ENCODE results near the gene TRIM66. TPM values are rescaled to one million over a fixed set of nuclear protein-coding genes. Genes with fewer than 3 reads are reported as not detected.

TRIM66 gene
- polyA plus RNA-seq, 3 donors from 2014 or later, result 0.48 to 0.97 (median 0.55) TPM

GRCh38 chr11:8707541-8708191 is 25.2 kb upstream of the TRIM66 start:
- DNase-seq, result no peak
- Mint-ChIP-seq H3K4me1 (no peaks in the 10 kb centered on the region), H3K36me3 (peaks cover 0 to 16% (median 0%) of the 10 kb centered on the region in 3 donors), H3K9me3 (no peaks in the 10 kb centered on the region), H3K4me3 (no peak overlapping the region), H3K27me3 (ENCODE audit: low read depth in 3 of 3) (peaks cover 0 to 5% (median 2%) of the 10 kb centered on the region in 3 donors), H3K27ac (no peak overlapping the region)

GRCh38 chr11:8706673-8707432 is 24.4 kb upstream of the TRIM66 start:
- Mint-ChIP-seq H3K36me3 (peaks cover 0 to 12% (median 0%) of the 10 kb centered on the region in 3 donors), H3K4me1 (no peaks in the 10 kb centered on the region), H3K27ac (no peak overlapping the region), H3K4me3 (no peak overlapping the region), H3K27me3 (ENCODE audit: low read depth in 3 of 3) (peaks cover 0 to 5% (median 5%) of the 10 kb centered on the region in 3 donors), H3K9me3 (no peaks in the 10 kb centered on the region)
- no peak for DNase-seq

GRCh38 chr11:8705146-8705545 is 22.7 kb upstream of the TRIM66 start:
- Mint-ChIP-seq H3K27ac (no peak overlapping the region), H3K36me3 (peaks cover 0 to 17% (median 0%) of the 10 kb centered on the region in 3 donors), H3K4me3 (no peak overlapping the region), H3K4me1 (no peaks in the 10 kb centered on the region), H3K9me3 (no peaks in the 10 kb centered on the region), H3K27me3 (ENCODE audit: low read depth in 3 of 3) (peaks cover 0 to 5% (median 4%) of the 10 kb centered on the region in 3 donors)
- DNase-seq, result no peak

GRCh38 chr11:8704136-8704535 is 21.7 kb upstream of the TRIM66 start:
- Mint-ChIP-seq H3K4me1 (no peaks in the 10 kb centered on the region), H3K27me3 (ENCODE audit: low read depth in 3 of 3) (peaks cover 0 to 5% (median 2%) of the 10 kb centered on the region in 3 donors), H3K36me3 (peaks cover 0 to 17% (median 0%) of the 10 kb centered on the region in 3 donors), H3K9me3 (no peaks in the 10 kb centered on the region), H3K4me3 (no peak overlapping the region), H3K27ac (no peak overlapping the region)
- DNase-seq, result no peak

- Mint-ChIP-seq H3K4me3 (no peak overlapping the region), H3K36me3 (peaks cover 0 to 13% (median 0%) of the 10 kb centered on the region in 3 donors), H3K27me3 (ENCODE audit: low read depth in 3 of 3) (peaks cover 0 to 5% (median 2%) of the 10 kb centered on the region in 3 donors), H3K9me3 (no peaks in the 10 kb centered on the region), H3K27ac (no peak overlapping the region), H3K4me1 (no peaks in the 10 kb centered on the region)
- no peak for DNase-seq
Measured at GRCh38 chr11:8702598-8702915, 20.1 kb upstream of the TRIM66 start.

GRCh38 chr11:8701891-8702597 is 19.6 kb upstream of the TRIM66 start:
- no peaks in the 10 kb centered on the region for H3K9me3 Mint-ChIP-seq
- H3K36me3 Mint-ChIP-seq, result peaks cover 0 to 13% (median 0%) of the 10 kb centered on the region in 3 donors
- H3K4me3 Mint-ChIP-seq, result no peak overlapping the region
- H3K27ac Mint-ChIP-seq, result peak overlapping the region in 1 of 6 donors; percentile 13
- peaks cover 0 to 5% (median 2%) of the 10 kb centered on the region in 3 donors for H3K27me3 Mint-ChIP-seq (ENCODE audit: low read depth in 3 of 3)
- DNase-seq, result no peak
- H3K4me1 Mint-ChIP-seq, result no peaks in the 10 kb centered on the region

- Mint-ChIP-seq H3K27ac (no peak overlapping the region), H3K9me3 (no peaks in the 10 kb centered on the region), H3K4me1 (no peaks in the 10 kb centered on the region), H3K36me3 (peaks cover 0 to 6% (median 0%) of the 10 kb centered on the region in 3 donors), H3K27me3 (ENCODE audit: low read depth in 3 of 3) (peaks cover 0 to 3% (median 0%) of the 10 kb centered on the region in 3 donors), H3K4me3 (no peak overlapping the region)
- DNase-seq, result no peak
Measured at GRCh38 chr11:8699903-8700302, 17.4 kb upstream of the TRIM66 start.

- no peak for DNase-seq
- H3K36me3 Mint-ChIP-seq, result peaks cover 0 to 6% (median 0%) of the 10 kb centered on the region in 3 donors
- no peak overlapping the region for H3K4me3 Mint-ChIP-seq
- no peaks in the 10 kb centered on the region for H3K9me3 Mint-ChIP-seq
- H3K27ac Mint-ChIP-seq, result no peak overlapping the region
- H3K4me1 Mint-ChIP-seq, result no peaks in the 10 kb centered on the region
- H3K27me3 Mint-ChIP-seq (ENCODE audit: low read depth in 3 of 3), result peaks cover 0 to 3% (median 0%) of the 10 kb centered on the region in 3 donors
Measured at GRCh38 chr11:8698917-8699441, 16.5 kb upstream of the TRIM66 start.

- Mint-ChIP-seq H3K4me1 (no peaks in the 10 kb centered on the region), H3K27me3 (ENCODE audit: low read depth in 3 of 3) (peaks cover 0 to 3% (median 0%) of the 10 kb centered on the region in 3 donors), H3K36me3 (peaks cover 0 to 6% (median 0%) of the 10 kb centered on the region in 3 donors), H3K27ac (no peak overlapping the region), H3K9me3 (no peaks in the 10 kb centered on the region), H3K4me3 (no peak overlapping the region)
- no peak for DNase-seq
Measured at GRCh38 chr11:8698379-8698851, 15.9 kb upstream of the TRIM66 start.

- DNase-seq, result no peak
- no peak overlapping the region for H3K4me3 Mint-ChIP-seq
- no peaks in the 10 kb centered on the region for H3K9me3 Mint-ChIP-seq
- H3K36me3 Mint-ChIP-seq, result peaks cover 0 to 6% (median 0%) of the 10 kb centered on the region in 3 donors
- peaks cover 0 to under 1% (median 0%) of the 10 kb centered on the region in 3 donors for H3K27me3 Mint-ChIP-seq (ENCODE audit: low read depth in 3 of 3)
- H3K27ac Mint-ChIP-seq, result no peak overlapping the region
- H3K4me1 Mint-ChIP-seq, result no peaks in the 10 kb centered on the region
Measured at GRCh38 chr11:8697054-8697453, 14.6 kb upstream of the TRIM66 start.

GRCh38 chr11:8694137-8694536 is 11.7 kb upstream of the TRIM66 start:
- no peak overlapping the region for H3K4me3 Mint-ChIP-seq
- no peaks in the 10 kb centered on the region for H3K36me3 Mint-ChIP-seq
- DNase-seq, result no peak
- peaks cover 10 to 11% of the 10 kb centered on the region in 2 donors for H3K4me1 Mint-ChIP-seq
- peaks cover 0 to 7% (median 5%) of the 10 kb centered on the region in 3 donors for H3K27me3 Mint-ChIP-seq (ENCODE audit: low read depth in 3 of 3)
- H3K9me3 Mint-ChIP-seq, result no peaks in the 10 kb centered on the region
- no peak overlapping the region for H3K27ac Mint-ChIP-seq

- H3K27me3 Mint-ChIP-seq (ENCODE audit: low read depth in 3 of 3), result peaks cover 5 to 13% (median 10%) of the 10 kb centered on the region in 3 donors
- H3K4me3 Mint-ChIP-seq, result no peak overlapping the region
- DNase-seq, result no peak
- H3K36me3 Mint-ChIP-seq, result no peaks in the 10 kb centered on the region
- H3K4me1 Mint-ChIP-seq, result peaks cover 16 to 17% of the 10 kb centered on the region in 2 donors
- no peak overlapping the region for H3K27ac Mint-ChIP-seq
- H3K9me3 Mint-ChIP-seq, result no peaks in the 10 kb centered on the region
Measured at GRCh38 chr11:8693555-8693954, 11.1 kb upstream of the TRIM66 start.

- no peak overlapping the region for H3K27ac Mint-ChIP-seq
Measured at GRCh38 chr11:8693010-8693551, 10.6 kb upstream of the TRIM66 start.

More at GRCh38 chr11:8693010-8693551, 10.6 kb upstream of the TRIM66 start:
- Mint-ChIP-seq H3K4me3 (no peak overlapping the region), H3K27me3 (ENCODE audit: low read depth in 3 of 3) (peaks cover 8 to 15% (median 14%) of the 10 kb centered on the region in 3 donors), H3K36me3 (no peaks in the 10 kb centered on the region), H3K4me1 (peaks cover 20 to 22% of the 10 kb centered on the region in 2 donors), H3K9me3 (no peaks in the 10 kb centered on the region)
- DNase-seq, result no peak
